Transverse colon (tissue), 4 donors: ENCODE results near the gene XRCC6. TPM values are rescaled to one million over a fixed set of nuclear protein-coding genes. Genes with fewer than 3 reads are reported as not detected.

ENCODE experiments used
- DNase-seq: peaks from one replicate; pipeline ENCODE4 v3.0.0-alpha.2; 2019
- H3K27ac ChIP-seq, 4 donors: fragments of 200-600 bp; sonication (generic); 2 replicates each; pipeline ENCODE4 v1.5.1; 2016 to 2018; ENCODE audit warnings: inconsistent platforms in 4 of 4
- H3K27me3 ChIP-seq: fragments of 200-600 bp; sonication (generic); 2 replicates; pipeline ENCODE4 v1.5.1; 2017; ENCODE audit warnings: inconsistent platforms
- H3K36me3 ChIP-seq, 4 donors: fragments of 200-600 bp; sonication (generic); 2 replicates each; pipeline ENCODE4 v1.5.1; 2017 to 2019; ENCODE audit warnings: inconsistent platforms in 4 of 4
- H3K4me1 ChIP-seq, 4 donors: fragments of 200-600 bp; sonication (generic); 2 replicates each; pipeline ENCODE4 v1.5.1; 2017 to 2020; ENCODE audit warnings: inconsistent platforms in 4 of 4
- H3K4me3 ChIP-seq, 4 donors: fragments of 200-600 bp; sonication (generic); 1 replicate in 1 of 4; 2 replicates in 3 of 4; pipeline versions ENCODE4 v1.5.1 to v1.6.1; 2017 to 2019; ENCODE audit warnings: inconsistent platforms in 4 of 4
- H3K9me3 ChIP-seq, 2 donors: fragments of 200-600 bp; sonication (generic); 2 replicates each; pipeline ENCODE4 v1.5.1; 2017 to 2019; ENCODE audit warnings: inconsistent platforms in 2 of 2
- CTCF ChIP-seq, 5 experiments: fragments of 200-600 bp in 3 of 5; fragments of 450-650 bp in 2 of 5; sonication (generic) in 3 of 5; IDR thresholded peaks; 1 replicate in 2 of 5; 2 replicates in 3 of 5; pipeline ENCODE4 v1.5.1; 2016 to 2017; ENCODE audit warnings: antibody characterized with exemption in 5 of 5, inconsistent platforms in 3 of 5, mild to moderate bottlenecking in 2 of 5, moderate library complexity in 1 of 5
- EP300 ChIP-seq: sonication (generic); formaldehyde crosslinking; IDR thresholded peaks from one replicate; pipeline ENCODE4 v1.6.1; 2017; ENCODE audit warnings: antibody characterized with exemption, low read depth
- POLR2A ChIP-seq: fragments of 450-650 bp; IDR thresholded peaks from one replicate; pipeline ENCODE4 v1.6.1; 2016; ENCODE audit warnings: antibody characterized with exemption, mild to moderate bottlenecking, moderate library complexity
- POLR2AphosphoS5 ChIP-seq, 3 donors: sonication (generic); formaldehyde crosslinking; IDR thresholded peaks; one replicate each; pipeline ENCODE4 v1.6.1; 2016; ENCODE audit warnings: antibody characterized with exemption in 3 of 3
- WGBS, 2 donors: methylation state at CpG; one replicate each; pipeline ENCODE4 v1.1.5; 2018; ENCODE audit warnings: low coverage in 1 of 2; 5-methylcytosine and 5-hydroxymethylcytosine counted together
- in situ Hi-C, 4 donors: fragments of 200-750 bp; cut with MboI; loops; one replicate each; pipeline versions ENCODE4 v1.15.0 to v1.15.1; 2017; ENCODE audit warnings: low sequenced_read_pairs in 3 of 4, low pct_ligation_motif_present in 1 of 4, low pct_unique_long_range_greater_than_20kb in 1 of 4
- intact Hi-C: fragments of 100-400 bp; cut with DNase I; formaldehyde crosslinking; loops from one replicate; pipeline ENCODE4 v1.15.1; 2023; ENCODE audit warnings: low total_unique reads
- total RNA-seq, 4 donors: library from RNA; depleted of rRNA; stranded (reverse); fragments of >200 nt; gene quantifications; one replicate each; pipeline ENCODE4 v1.1.0, GENCODE V29; 2016

XRCC6 gene
- total RNA-seq, 4 donors from 2014 or later: 56.5 to 145 (median 126) TPM

- H3K36me3 ChIP-seq: peaks cover 0 to 19% (median 11%) of the 10 kb centered on the region in 4 donors
- 87 to 92% methylated on average over 9 to 12 of the region's 12 CpGs for WGBS, 2 donors
These were observed 53.8 kb downstream of the XRCC6 start for GRCh38 chr22:41674846-41675340.

GRCh38 chr22:41676134-41676533 lies 55.0 kb downstream of the XRCC6 start:
- Histone ChIP-seq H3K4me3 (no peak overlapping the region), H3K27ac (no peak overlapping the region), H3K27me3 (no peaks in the 10 kb centered on the region), H3K36me3 (peaks cover 0 to 22% (median 11%) of the 10 kb centered on the region in 4 donors), H3K4me1 (no peaks in the 10 kb centered on the region), H3K9me3 (no peaks in the 10 kb centered on the region)
- DNase-seq: no peak
- TF ChIP-seq POLR2AphosphoS5 (IDR thresholded peaks at IDR 0.05): no peak
- no peak for TF ChIP-seq CTCF (IDR thresholded peaks at IDR 0.05)
- TF ChIP-seq POLR2A: no peak
- no peak for TF ChIP-seq EP300
- 90 to 94% methylated on average over 4 of the region's 4 CpGs for WGBS, 2 donors
- in situ Hi-C loops: no loop called here
- intact Hi-C loops: no loop called here

More at GRCh38 chr22:41674846-41675340, 53.8 kb downstream of the XRCC6 start:
- no peaks in the 10 kb centered on the region for H3K27me3 ChIP-seq
- H3K4me1 ChIP-seq: no peaks in the 10 kb centered on the region
- in situ Hi-C loops (no loop called here), intact Hi-C loops (no loop called here)
- no peak for DNase-seq
- TF ChIP-seq CTCF (IDR thresholded peaks at IDR 0.05) (no peak), POLR2A (no peak), EP300 (no peak), POLR2AphosphoS5 (IDR thresholded peaks at IDR 0.05) (no peak)
- H3K4me3 ChIP-seq: no peak overlapping the region
- no peak overlapping the region for H3K27ac ChIP-seq
- H3K9me3 ChIP-seq: no peaks in the 10 kb centered on the region

GRCh38 chr22:41681616-41682015 lies 60.5 kb downstream of the XRCC6 start:
- peaks cover 0 to 10% (median 2%) of the 10 kb centered on the region in 4 donors for H3K4me1 ChIP-seq
- H3K36me3 ChIP-seq: peaks cover 0 to 22% (median 9%) of the 10 kb centered on the region in 4 donors
- TF ChIP-seq POLR2AphosphoS5 (IDR thresholded peaks at IDR 0.05) (no peak), CTCF (IDR thresholded peaks at IDR 0.05) (no peak), POLR2A (no peak), EP300 (no peak)
- intact Hi-C loops (no loop called here), in situ Hi-C loops (no loop called here)
- DNase-seq: no peak
- peak overlapping the region; percentile 84 to 88 (median 86) for H3K27ac ChIP-seq
- 45 to 48% methylated on average over 13 to 14 of the region's 14 CpGs for WGBS, 2 donors
- no peaks in the 10 kb centered on the region for H3K27me3 ChIP-seq
- H3K9me3 ChIP-seq: no peaks in the 10 kb centered on the region
- peak overlapping the region; percentile 43 to 55 (median 49) for H3K4me3 ChIP-seq

GRCh38 chr22:41682033-41682807 lies 61.1 kb downstream of the XRCC6 start:
- Histone ChIP-seq H3K27ac (peak overlapping the region; percentile 84 to 88 (median 86)), H3K4me3 (peak overlapping the region; percentile 43 to 55 (median 49)), H3K27me3 (no peaks in the 10 kb centered on the region), H3K9me3 (no peaks in the 10 kb centered on the region), H3K4me1 (peaks cover under 1 to 16% (median 6%) of the 10 kb centered on the region in 4 donors), H3K36me3 (peaks cover 0 to 22% (median 9%) of the 10 kb centered on the region in 4 donors)
- TF ChIP-seq POLR2AphosphoS5 (IDR thresholded peaks at IDR 0.05): peak; percentile 90 to 95 (median 93)
- no peak for TF ChIP-seq EP300
- TF ChIP-seq CTCF (IDR thresholded peaks at IDR 0.05): peak in 1 of 5 experiments; percentile 7
- peak; percentile 78 for TF ChIP-seq POLR2A
- in situ Hi-C loops (no loop called here), intact Hi-C loops (no loop called here)
- 46% methylated on average over 50 of the region's 50 CpGs; no CpG with 5 or more reads in 1 of the 2 donors for WGBS, 2 donors
- peak; percentile 91 for DNase-seq
